Measurements from ENCODE around the gene ACOT12. TPM values are rescaled to one million over a fixed set of nuclear protein-coding genes. Genes with fewer than 3 reads are reported as not detected.

Gene ACOT12
- polyA plus RNA-seq, 1 experiment, result 0.18 TPM

DNA sequence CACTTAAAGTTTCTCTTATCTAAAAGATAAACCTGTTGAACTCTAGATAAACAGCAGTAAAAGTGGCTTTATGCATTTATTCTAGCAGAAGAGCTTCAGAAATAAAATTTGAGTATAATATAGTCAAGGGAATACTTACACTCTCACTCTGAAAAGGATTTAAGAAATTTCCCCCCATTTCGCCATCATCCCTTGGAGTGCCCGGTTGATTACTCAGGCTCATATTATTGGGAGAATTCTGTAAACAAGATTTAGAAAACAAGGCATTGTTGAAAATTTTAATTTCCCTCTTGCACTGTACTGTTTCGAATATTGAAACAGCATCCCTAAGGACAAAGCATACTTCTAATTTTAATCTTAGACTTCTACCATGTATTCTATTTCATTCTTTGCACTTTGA lies 34.5 kb upstream of the ACOT12 start:
- Histone ChIP-seq H3K36me3 (ENCODE audit: control insufficient read depth, insufficient read depth, low read length) (no peaks in the 10 kb centered on the region), H3K4me3 (ENCODE audit: low read depth, low read length) (no peak overlapping the region), H3K27me3 (ENCODE audit: control insufficient read depth, insufficient read depth, low read length) (no peaks in the 10 kb centered on the region)
- ChIA-PET CTCF (no interaction called here), POLR2A (no interaction called here)
- TF ChIP-seq, protein P1, sequence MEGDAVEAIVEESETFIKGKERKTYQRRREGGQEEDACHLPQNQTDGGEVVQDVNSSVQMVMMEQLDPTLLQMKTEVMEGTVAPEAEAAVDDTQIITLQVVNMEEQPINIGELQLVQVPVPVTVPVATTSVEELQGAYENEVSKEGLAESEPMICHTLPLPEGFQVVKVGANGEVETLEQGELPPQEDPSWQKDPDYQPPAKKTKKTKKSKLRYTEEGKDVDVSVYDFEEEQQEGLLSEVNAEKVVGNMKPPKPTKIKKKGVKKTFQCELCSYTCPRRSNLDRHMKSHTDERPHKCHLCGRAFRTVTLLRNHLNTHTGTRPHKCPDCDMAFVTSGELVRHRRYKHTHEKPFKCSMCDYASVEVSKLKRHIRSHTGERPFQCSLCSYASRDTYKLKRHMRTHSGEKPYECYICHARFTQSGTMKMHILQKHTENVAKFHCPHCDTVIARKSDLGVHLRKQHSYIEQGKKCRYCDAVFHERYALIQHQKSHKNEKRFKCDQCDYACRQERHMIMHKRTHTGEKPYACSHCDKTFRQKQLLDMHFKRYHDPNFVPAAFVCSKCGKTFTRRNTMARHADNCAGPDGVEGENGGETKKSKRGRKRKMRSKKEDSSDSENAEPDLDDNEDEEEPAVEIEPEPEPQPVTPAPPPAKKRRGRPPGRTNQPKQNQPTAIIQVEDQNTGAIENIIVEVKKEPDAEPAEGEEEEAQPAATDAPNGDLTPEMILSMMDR (IDR thresholded peaks at IDR 0.05; ENCODE audit: insufficient read depth, low read depth, low read length), result no peak
- no peak for DNase-seq (ENCODE audit: low read depth)

DNA sequence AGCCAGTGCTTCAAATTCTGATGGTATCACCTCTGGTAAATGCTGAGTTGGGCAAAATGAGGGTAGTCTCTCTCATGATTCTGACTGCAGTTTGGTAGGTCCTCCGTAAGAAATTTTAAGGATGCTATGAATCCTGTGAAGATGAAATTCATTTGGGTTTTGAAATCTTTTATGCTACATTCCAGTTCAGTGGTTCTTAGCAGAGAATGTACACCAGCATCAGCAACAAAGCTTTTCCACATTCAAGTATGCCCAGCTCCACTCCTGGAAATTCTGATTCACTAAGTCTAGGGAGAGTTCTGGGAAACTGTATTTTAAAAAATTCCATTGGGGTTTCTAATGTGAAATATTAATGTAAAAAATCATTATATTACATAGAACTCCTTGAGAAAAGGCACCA lies 33.6 kb upstream of the ACOT12 start:
- Histone ChIP-seq H3K4me3 (ENCODE audit: low read depth, low read length) (no peak overlapping the region), H3K36me3 (ENCODE audit: control insufficient read depth, insufficient read depth, low read length) (no peaks in the 10 kb centered on the region), H3K27me3 (ENCODE audit: control insufficient read depth, insufficient read depth, low read length) (no peaks in the 10 kb centered on the region)
- no peak for DNase-seq (ENCODE audit: low read depth)
- TF ChIP-seq, protein P1 (IDR thresholded peaks at IDR 0.05; ENCODE audit: insufficient read depth, low read depth, low read length), result no peak
- POLR2A ChIA-PET, result no interaction called here
- CTCF ChIA-PET, result no interaction called here

DNA sequence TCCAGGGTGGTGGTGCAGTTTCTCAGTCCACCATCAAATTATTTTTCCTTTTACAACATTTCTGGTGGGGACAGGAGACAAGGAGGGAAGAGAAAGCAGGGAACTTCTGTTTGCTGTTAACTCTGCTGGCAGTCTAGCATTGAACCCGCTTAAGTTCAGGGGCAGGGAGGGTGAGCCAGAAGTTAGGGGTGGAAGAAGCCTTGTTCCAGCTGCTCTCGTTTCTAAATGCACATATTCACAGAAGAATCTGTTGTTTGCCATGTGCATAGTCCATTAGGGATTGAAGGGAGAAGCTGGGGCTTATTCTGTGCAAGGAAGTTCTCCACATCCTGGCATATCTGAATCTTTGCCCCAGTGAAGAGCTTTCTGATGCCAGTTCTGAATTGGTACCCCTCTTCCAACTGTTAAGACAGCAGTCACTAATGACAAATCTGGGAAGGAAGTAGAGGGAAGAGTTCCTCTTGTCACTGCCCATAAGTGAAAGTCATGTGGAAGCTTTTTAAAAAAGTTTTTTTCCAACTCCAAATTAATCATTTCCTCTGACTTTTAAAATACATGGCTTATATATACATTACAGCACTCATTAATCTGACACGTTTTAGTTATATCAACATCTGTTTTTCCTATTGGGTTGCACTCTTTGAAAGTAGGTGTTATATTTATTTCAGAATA lies 32.6 kb upstream of the ACOT12 start:
- TF ChIP-seq, protein P1 (IDR thresholded peaks at IDR 0.05; ENCODE audit: insufficient read depth, low read depth, low read length), result no peak
- ChIA-PET POLR2A (interaction anchor here (0.6 kb wide), 1 partner anchor 11 kb away, joined by 16 read pairs; no protein-coding TSS in a partner anchor), CTCF (interaction anchor here (0.6 to 1.8 kb wide), 14 partner anchors 11 to 799 kb away, joined by 3 to 10 read pairs (median 4); no protein-coding TSS in a partner anchor)
- Histone ChIP-seq H3K27me3 (ENCODE audit: control insufficient read depth, insufficient read depth, low read length) (no peaks in the 10 kb centered on the region), H3K4me3 (ENCODE audit: low read depth, low read length) (no peak overlapping the region), H3K36me3 (ENCODE audit: control insufficient read depth, insufficient read depth, low read length) (no peaks in the 10 kb centered on the region)
- DNase-seq (ENCODE audit: low read depth), result no peak

DNA sequence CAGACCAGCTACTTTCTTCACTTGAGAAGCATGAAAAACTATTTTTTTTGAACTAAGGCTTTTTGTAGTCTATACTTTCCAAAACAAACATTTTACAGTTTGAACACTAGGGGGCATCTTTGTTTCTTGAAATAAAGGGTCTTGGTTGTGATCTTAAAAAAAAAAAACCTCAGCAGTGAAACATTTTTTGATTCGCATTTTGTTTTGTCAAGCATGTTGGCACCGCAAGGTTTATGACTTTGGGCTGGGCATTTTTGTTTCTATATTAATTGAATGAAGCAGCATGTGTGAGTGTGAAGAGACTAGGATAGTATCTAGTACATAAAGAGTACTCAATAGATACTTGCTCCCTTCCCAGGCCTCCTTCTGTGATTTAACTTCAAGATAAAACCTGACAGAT lies 31.6 kb upstream of the ACOT12 start:
- Histone ChIP-seq H3K4me3 (ENCODE audit: low read depth, low read length) (no peak overlapping the region), H3K36me3 (ENCODE audit: control insufficient read depth, insufficient read depth, low read length) (no peaks in the 10 kb centered on the region), H3K27me3 (ENCODE audit: control insufficient read depth, insufficient read depth, low read length) (no peaks in the 10 kb centered on the region)
- TF ChIP-seq, protein P1 (IDR thresholded peaks at IDR 0.05; ENCODE audit: insufficient read depth, low read depth, low read length), result peak; percentile 53
- no peak for DNase-seq (ENCODE audit: low read depth)
- POLR2A ChIA-PET, result no interaction called here
- CTCF ChIA-PET, result interaction anchor here (0.6 to 1.8 kb wide), 14 partner anchors 15 to 1839 kb away, joined by 3 to 10 read pairs (median 4); partner anchors contain the start of gene SSBP2

DNA sequence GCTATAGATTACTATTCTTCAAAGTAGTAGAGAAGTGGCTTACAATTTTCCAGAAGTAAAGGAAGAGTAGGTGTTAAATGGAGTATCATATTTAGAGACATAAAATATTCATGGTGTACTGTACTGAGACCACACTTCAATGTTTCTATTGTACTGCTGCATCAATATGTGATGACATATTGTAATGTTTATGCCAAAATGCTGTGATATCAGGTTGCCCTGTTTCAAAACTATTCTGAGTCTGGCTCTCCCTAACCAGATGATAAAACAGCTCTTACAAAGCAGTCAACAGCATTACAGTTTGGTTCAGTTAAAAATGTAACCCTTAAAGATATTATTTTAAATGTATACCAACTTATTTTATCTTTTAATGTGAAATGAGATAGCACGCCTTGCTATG lies 30.8 kb upstream of the ACOT12 start:
- CTCF ChIA-PET, result interaction anchor here (0.6 to 1.8 kb wide), 9 partner anchors 10 to 1840 kb away, joined by 3 to 10 read pairs (median 3); partner anchors contain the start of gene SSBP2
- H3K27me3 ChIP-seq (ENCODE audit: control insufficient read depth, insufficient read depth, low read length), result no peaks in the 10 kb centered on the region
- DNase-seq (ENCODE audit: low read depth), result no peak
- no peaks in the 10 kb centered on the region for H3K36me3 ChIP-seq (ENCODE audit: control insufficient read depth, insufficient read depth, low read length)
- POLR2A ChIA-PET, result no interaction called here
- TF ChIP-seq, protein P1 (IDR thresholded peaks at IDR 0.05; ENCODE audit: insufficient read depth, low read depth, low read length), result no peak
- H3K4me3 ChIP-seq (ENCODE audit: low read depth, low read length), result no peak overlapping the region
